ENCODE measurements around the gene MIB1.

DNA sequence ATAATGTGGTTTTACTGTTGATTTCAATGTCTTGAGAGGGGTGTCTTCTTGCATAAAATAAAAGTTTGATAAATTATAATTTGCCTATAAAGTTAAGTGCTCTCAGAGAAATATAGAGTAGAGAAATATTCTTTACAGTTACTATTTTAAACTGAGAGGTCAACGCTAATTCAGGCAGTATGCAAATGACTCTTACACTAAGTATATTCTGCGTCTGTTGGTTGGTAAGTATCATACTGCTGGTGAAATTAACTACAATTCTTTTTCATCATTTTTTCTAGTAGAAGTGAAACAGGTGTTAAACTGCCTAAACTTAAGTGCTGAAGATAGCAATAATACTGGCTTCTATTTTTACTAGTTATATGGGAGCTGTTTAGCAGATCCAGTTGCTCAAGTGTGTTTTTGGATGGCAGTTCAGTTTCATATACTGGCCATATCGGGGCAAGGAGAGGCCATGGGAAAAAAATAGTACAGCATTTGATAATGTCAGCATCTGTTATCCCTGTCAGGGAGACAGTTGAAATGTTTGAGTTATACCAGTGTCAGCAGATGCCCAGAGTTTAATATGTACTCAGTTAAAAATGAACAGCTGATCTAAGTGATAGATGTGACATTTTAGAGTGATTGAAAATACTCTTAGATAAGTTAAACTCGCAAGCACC is 86.2 kb downstream of the MIB1 start:
- TF ChIP-seq, protein P1, sequence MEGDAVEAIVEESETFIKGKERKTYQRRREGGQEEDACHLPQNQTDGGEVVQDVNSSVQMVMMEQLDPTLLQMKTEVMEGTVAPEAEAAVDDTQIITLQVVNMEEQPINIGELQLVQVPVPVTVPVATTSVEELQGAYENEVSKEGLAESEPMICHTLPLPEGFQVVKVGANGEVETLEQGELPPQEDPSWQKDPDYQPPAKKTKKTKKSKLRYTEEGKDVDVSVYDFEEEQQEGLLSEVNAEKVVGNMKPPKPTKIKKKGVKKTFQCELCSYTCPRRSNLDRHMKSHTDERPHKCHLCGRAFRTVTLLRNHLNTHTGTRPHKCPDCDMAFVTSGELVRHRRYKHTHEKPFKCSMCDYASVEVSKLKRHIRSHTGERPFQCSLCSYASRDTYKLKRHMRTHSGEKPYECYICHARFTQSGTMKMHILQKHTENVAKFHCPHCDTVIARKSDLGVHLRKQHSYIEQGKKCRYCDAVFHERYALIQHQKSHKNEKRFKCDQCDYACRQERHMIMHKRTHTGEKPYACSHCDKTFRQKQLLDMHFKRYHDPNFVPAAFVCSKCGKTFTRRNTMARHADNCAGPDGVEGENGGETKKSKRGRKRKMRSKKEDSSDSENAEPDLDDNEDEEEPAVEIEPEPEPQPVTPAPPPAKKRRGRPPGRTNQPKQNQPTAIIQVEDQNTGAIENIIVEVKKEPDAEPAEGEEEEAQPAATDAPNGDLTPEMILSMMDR (IDR thresholded peaks at IDR 0.05; ENCODE audit: insufficient read depth, low read length, poor library complexity, severe bottlenecking), result no peak
- no peak for TF ChIP-seq EZH2phosphoT487 (conservative IDR thresholded peaks at IDR 0.05; ENCODE audit: low read length)

Measured in SU-DHL-6 (cell line).